Body of pancreas (tissue), 4 donors: Measurements from ENCODE around the gene VIT.

Source experiments
- POLR2A ChIP-seq, 3 donors: fragments of 450-650 bp; IDR thresholded peaks; one replicate each; pipeline ENCODE4 v1.6.1; 2016; ENCODE audit warnings: antibody characterized with exemption in 3 of 3, mild to moderate bottlenecking in 2 of 3
- TF ChIP-seq, protein P1 (sequence below), 7 experiments: fragments of 450-650 bp in 4 of 7; fragments of 200-600 bp in 3 of 7; sonication (generic) in 3 of 7; IDR thresholded peaks; one replicate each; pipeline ENCODE4 v1.5.1; 2016 to 2019; ENCODE audit warnings: antibody characterized with exemption in 7 of 7

DNA sequence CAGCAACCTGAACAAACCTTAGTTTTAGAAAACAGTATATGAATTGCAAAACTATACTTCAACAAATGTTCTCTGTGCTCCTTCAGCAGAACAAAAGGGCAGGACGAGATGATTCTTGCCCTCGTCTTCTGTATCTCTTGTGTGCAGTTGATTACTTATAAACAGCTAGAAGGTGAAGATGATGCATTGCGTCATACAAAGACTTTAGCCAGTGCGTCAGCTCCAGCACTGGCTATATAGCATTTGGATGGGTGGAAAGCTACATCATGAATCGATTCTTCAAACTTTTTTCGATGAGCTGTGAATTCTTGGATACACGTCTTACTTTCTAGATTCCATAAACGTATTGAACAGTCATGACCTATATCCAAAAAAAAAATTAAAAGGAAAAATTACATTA, 152.8 kb downstream of the VIT start:
- TF ChIP-seq, protein P1, sequence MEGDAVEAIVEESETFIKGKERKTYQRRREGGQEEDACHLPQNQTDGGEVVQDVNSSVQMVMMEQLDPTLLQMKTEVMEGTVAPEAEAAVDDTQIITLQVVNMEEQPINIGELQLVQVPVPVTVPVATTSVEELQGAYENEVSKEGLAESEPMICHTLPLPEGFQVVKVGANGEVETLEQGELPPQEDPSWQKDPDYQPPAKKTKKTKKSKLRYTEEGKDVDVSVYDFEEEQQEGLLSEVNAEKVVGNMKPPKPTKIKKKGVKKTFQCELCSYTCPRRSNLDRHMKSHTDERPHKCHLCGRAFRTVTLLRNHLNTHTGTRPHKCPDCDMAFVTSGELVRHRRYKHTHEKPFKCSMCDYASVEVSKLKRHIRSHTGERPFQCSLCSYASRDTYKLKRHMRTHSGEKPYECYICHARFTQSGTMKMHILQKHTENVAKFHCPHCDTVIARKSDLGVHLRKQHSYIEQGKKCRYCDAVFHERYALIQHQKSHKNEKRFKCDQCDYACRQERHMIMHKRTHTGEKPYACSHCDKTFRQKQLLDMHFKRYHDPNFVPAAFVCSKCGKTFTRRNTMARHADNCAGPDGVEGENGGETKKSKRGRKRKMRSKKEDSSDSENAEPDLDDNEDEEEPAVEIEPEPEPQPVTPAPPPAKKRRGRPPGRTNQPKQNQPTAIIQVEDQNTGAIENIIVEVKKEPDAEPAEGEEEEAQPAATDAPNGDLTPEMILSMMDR (IDR thresholded peaks at IDR 0.05): no peak
- no peak for TF ChIP-seq POLR2A (IDR thresholded peaks at IDR 0.05)
